Measurements from ENCODE around the gene TMIE.

DNA sequence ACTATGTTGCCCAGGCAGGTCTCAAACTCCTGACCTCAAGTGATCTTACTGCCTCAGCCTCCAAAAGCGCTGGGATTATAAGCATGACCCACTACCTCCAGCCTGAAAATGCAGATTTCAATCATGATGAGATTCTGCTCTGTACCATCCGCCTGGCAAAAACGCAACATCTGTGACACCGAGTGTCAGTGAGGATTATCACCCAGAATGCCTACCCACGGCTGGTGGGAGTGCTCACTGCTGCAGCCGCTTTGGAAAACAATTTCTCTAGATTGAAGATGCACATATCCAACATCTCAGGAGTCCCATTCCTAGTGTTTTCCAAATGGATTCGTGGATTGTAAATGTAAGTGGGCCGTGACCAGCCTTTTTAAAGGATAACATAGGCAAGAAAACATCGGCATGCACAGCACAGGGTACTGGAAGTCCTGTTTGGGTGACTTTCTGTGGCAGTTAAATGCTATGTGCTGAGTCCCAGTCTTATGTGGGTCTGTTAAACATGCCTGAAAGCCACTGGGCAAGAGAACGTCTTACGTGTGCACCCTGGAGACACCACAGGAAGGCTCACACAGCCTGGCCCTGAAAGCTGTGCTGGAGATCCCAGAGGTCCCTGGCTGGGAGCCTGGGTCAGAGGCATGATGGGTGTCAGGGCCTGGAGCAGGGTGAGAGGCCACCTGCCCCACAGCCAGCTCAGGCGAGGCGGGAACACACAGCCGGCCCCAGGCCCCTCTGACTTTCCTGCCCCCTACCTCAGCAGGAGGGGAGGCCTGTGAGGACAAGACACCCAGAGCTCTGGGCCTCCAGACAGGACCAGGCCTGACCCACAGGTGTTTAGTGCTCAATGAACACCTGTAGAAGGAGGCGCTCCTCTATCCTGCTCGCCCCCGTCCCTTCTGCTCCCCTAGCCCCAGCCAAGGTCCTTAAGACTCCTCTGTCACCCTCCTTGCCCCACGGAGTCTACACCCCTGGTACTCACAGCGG, 15.6 kb downstream of the TMIE start:
- TF ChIP-seq EP300 (IDR thresholded peaks at IDR 0.05), result no peak
- TF ChIP-seq POLR2A (IDR thresholded peaks at IDR 0.05), result no peak
- no peak for TF ChIP-seq POLR2AphosphoS5 (IDR thresholded peaks at IDR 0.05)
